ENCODE data around the gene MGAT5B.
A peak's percentile ranks its signal among the peaks of the same experiment; 100 is the strongest.

MGAT5B gene

GRCh38 chr17:76904116-76904515 lies 35.9 kb downstream of the MGAT5B start:
- TF ChIP-seq CTCF (IDR thresholded peaks at IDR 0.05; ENCODE audit: borderline replicate concordance, control extremely low read depth, extremely low read depth, insufficient read depth, missing control alignments), result no peak
- in situ Hi-C loops (cut with MboI; ENCODE audit: low sequenced_read_pairs, unreplicated experiment), result no loop called here
- no peak for DNase-seq (ENCODE audit: low spot score)

GRCh38 chr17:76905036-76905435 lies 36.8 kb downstream of the MGAT5B start:
- no peak for TF ChIP-seq CTCF (IDR thresholded peaks at IDR 0.05; ENCODE audit: borderline replicate concordance, control extremely low read depth, extremely low read depth, insufficient read depth, missing control alignments)
- DNase-seq (ENCODE audit: low spot score), result no peak
- in situ Hi-C loops (cut with MboI; ENCODE audit: low sequenced_read_pairs, unreplicated experiment), result no loop called here

GRCh38 chr17:76905836-76906235 lies 37.6 kb downstream of the MGAT5B start:
- no peak for TF ChIP-seq CTCF (IDR thresholded peaks at IDR 0.05; ENCODE audit: borderline replicate concordance, control extremely low read depth, extremely low read depth, insufficient read depth, missing control alignments)
- in situ Hi-C loops (cut with MboI; ENCODE audit: low sequenced_read_pairs, unreplicated experiment), result no loop called here
- no peak for DNase-seq (ENCODE audit: low spot score)

- in situ Hi-C loops (cut with MboI; ENCODE audit: low sequenced_read_pairs, unreplicated experiment), result no loop called here
- no peak for DNase-seq (ENCODE audit: low spot score)
- no peak for TF ChIP-seq CTCF (IDR thresholded peaks at IDR 0.05; ENCODE audit: borderline replicate concordance, control extremely low read depth, extremely low read depth, insufficient read depth, missing control alignments)
These were observed 38.3 kb downstream of the MGAT5B start for GRCh38 chr17:76906463-76906862.

- TF ChIP-seq CTCF (IDR thresholded peaks at IDR 0.05; ENCODE audit: borderline replicate concordance, control extremely low read depth, extremely low read depth, insufficient read depth, missing control alignments), result no peak
- in situ Hi-C loops (cut with MboI; ENCODE audit: low sequenced_read_pairs, unreplicated experiment), result no loop called here
These were observed 39.1 kb downstream of the MGAT5B start for GRCh38 chr17:76907352-76907751.

GRCh38 chr17:76909971-76910760 lies 42.0 kb downstream of the MGAT5B start:
- DNase-seq (ENCODE audit: low spot score), result peak; percentile 69
- in situ Hi-C loops (cut with MboI; ENCODE audit: low sequenced_read_pairs, unreplicated experiment), result no loop called here
- no peak for TF ChIP-seq CTCF (IDR thresholded peaks at IDR 0.05; ENCODE audit: borderline replicate concordance, control extremely low read depth, extremely low read depth, insufficient read depth, missing control alignments)

More at GRCh38 chr17:76907352-76907751, 39.1 kb downstream of the MGAT5B start:
- DNase-seq (ENCODE audit: low spot score), result no peak
